Sigmoid colon (tissue), 7 donors: ENCODE data around the gene TSPAN18. TPM values are rescaled to one million over a fixed set of nuclear protein-coding genes. Genes with fewer than 3 reads are reported as not detected.
A peak's percentile ranks its signal among the peaks of the same experiment; 100 is the strongest.

ENCODE experiments used
- DNase-seq: peaks from one replicate; pipeline ENCODE4 v3.0.0-alpha.2; 2019
- H3K27ac ChIP-seq, 4 donors: fragments of 200-600 bp; sonication (generic); one replicate each; pipeline ENCODE4 v1.5.1; 2016 to 2019; ENCODE audit warnings: mild to moderate bottlenecking in 1 of 4
- H3K27me3 ChIP-seq, 3 donors: fragments of 200-600 bp; sonication (generic); one replicate each; pipeline ENCODE4 v1.5.1; 2019; ENCODE audit warnings: mild to moderate bottlenecking in 1 of 3
- H3K36me3 ChIP-seq, 4 donors: fragments of 200-600 bp; sonication (generic); one replicate each; pipeline ENCODE4 v1.5.1; 2016 to 2019
- H3K4me1 ChIP-seq, 4 donors: fragments of 200-600 bp; sonication (generic); one replicate each; pipeline ENCODE4 v1.5.1; 2017 to 2019
- H3K4me3 ChIP-seq, 4 donors: fragments of 200-600 bp; sonication (generic); one replicate each; pipeline ENCODE4 v1.5.1; 2017 to 2019; ENCODE audit warnings: mild to moderate bottlenecking in 2 of 4, moderate library complexity in 1 of 4
- H3K9me3 ChIP-seq, 4 donors: fragments of 200-600 bp in 3 of 4; sonication (generic) in 3 of 4; one replicate each; pipeline versions ENCODE4 v1.5.1 to v1.6.1; 2013 to 2019
- EP300 ChIP-seq, 4 donors: sonication (generic); formaldehyde crosslinking; IDR thresholded peaks; one replicate each; pipeline ENCODE4 v1.6.1; 2017; ENCODE audit warnings: antibody characterized with exemption in 4 of 4
- POLR2A ChIP-seq, 2 donors: fragments of 450-650 bp; IDR thresholded peaks; one replicate each; pipeline ENCODE4 v1.6.1; 2016; ENCODE audit warnings: antibody characterized with exemption in 2 of 2, mild to moderate bottlenecking in 2 of 2, moderate library complexity in 2 of 2
- POLR2AphosphoS5 ChIP-seq, 4 donors: sonication (generic); formaldehyde crosslinking; IDR thresholded peaks; one replicate each; pipeline ENCODE4 v1.6.1; 2017; ENCODE audit warnings: antibody characterized with exemption in 4 of 4
- WGBS, 2 donors: extraction: QIAGEN DNeasy Blood & Tissue Kit; methylation state at CpG; one replicate each; pipeline ENCODE4 v1.1.7; 2013; 5-methylcytosine and 5-hydroxymethylcytosine counted together
- intact Hi-C: fragments of 100-400 bp; cut with DNase I; formaldehyde crosslinking; loops from one replicate; pipeline ENCODE4 v1.15.1; 2023
- polyA plus RNA-seq, 3 donors: library from polyadenylated mRNA; stranded (reverse); fragments of 200-250 nt; gene quantifications; one replicate each; pipeline ENCODE4 v1.2.3, GENCODE V29; 2013
- total RNA-seq, 4 donors: library from RNA; depleted of rRNA; stranded (reverse); fragments of >200 nt; gene quantifications; one replicate each; pipeline ENCODE4 v1.1.0, GENCODE V29; 2016
- TF ChIP-seq, protein P1 (sequence below), 4 experiments: fragments of 450-650 bp in 3 of 4; fragments of 200-600 bp in 1 of 4; IDR thresholded peaks; one replicate each; pipeline ENCODE4 v1.5.1; 2016 to 2019; ENCODE audit warnings: antibody characterized with exemption in 4 of 4, mild to moderate bottlenecking in 3 of 4, moderate library complexity in 2 of 4
- donor health status: healthy with polysubstance abuse.
- donor health status: Bipolar disorder and iron deficiency.
- donor health status: healthy.

The TSPAN18 gene
- total and polyA plus RNA-seq, 7 donors = 0.23 to 75.3 (median 13.8) TPM

DNA sequence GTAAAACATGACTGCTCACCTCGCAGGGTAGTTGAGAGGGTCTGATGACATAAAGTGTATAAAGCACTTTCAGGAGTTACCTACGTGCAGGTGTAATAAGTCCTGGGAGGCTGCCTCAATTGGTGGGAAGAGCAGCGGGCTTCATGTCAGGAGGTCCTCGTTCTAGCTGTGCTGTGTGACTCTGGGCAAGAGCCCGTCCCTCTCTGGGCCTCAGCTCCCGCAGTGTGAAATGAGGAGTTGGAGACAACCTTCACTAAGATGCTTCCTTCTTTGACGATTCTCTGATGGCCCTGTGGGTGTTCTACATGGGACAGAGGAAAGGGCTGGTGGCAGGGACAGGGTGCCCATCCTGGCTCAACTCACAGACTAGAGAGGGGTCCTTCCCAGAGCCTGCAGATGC is 166.1 kb downstream of the TSPAN18 start:
- WGBS, 2 donors = 87 to 94% methylated on average over 7 of the region's 7 CpGs
- H3K4me3 ChIP-seq = no peak overlapping the region
- H3K4me1 ChIP-seq = peaks cover 0 to 38% (median 26%) of the 10 kb centered on the region in 4 donors
- H3K36me3 ChIP-seq = no peaks in the 10 kb centered on the region
- no peaks in the 10 kb centered on the region for H3K27me3 ChIP-seq
- no peak for DNase-seq
- no peaks in the 10 kb centered on the region for H3K9me3 ChIP-seq
- TF ChIP-seq, protein P1, sequence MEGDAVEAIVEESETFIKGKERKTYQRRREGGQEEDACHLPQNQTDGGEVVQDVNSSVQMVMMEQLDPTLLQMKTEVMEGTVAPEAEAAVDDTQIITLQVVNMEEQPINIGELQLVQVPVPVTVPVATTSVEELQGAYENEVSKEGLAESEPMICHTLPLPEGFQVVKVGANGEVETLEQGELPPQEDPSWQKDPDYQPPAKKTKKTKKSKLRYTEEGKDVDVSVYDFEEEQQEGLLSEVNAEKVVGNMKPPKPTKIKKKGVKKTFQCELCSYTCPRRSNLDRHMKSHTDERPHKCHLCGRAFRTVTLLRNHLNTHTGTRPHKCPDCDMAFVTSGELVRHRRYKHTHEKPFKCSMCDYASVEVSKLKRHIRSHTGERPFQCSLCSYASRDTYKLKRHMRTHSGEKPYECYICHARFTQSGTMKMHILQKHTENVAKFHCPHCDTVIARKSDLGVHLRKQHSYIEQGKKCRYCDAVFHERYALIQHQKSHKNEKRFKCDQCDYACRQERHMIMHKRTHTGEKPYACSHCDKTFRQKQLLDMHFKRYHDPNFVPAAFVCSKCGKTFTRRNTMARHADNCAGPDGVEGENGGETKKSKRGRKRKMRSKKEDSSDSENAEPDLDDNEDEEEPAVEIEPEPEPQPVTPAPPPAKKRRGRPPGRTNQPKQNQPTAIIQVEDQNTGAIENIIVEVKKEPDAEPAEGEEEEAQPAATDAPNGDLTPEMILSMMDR (IDR thresholded peaks at IDR 0.05) = no peak
- TF ChIP-seq POLR2A (IDR thresholded peaks at IDR 0.05) = no peak
- intact Hi-C loops = loop anchor here (2.0 kb wide), 1 partner anchor 118 kb away; no protein-coding TSS in a partner anchor
- peak overlapping the region; percentile 80 to 89 (median 84) for H3K27ac ChIP-seq

DNA sequence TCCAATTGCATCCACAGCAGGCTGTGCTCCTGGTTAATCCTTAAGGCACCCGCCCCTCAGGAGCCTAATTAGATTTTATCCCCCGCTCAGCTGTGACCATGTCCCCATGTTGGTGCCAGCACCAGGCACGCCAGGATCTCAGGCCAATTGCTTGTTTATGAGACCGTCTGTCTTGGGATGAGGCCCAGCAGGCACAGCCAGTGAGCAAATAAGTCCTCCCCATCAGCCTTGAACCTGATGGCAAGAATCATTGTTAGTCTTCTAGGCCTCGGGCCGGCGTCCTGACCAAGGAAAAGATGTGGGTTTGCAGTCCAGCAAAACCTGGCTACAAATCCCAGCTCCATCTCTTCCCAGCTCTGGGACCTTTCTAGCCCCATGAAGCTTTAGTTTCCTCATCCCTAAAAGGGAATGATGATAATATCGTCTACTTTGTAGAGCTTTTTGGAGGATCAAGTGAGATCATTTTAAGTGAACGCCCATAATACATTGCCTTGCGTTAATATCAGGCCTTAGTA is 166.6 kb downstream of the TSPAN18 start:
- TF ChIP-seq POLR2AphosphoS5 (IDR thresholded peaks at IDR 0.05) = peak in 3 of 4 donors; percentile 45 to 61 (median 58)
- TF ChIP-seq, protein P1 (IDR thresholded peaks at IDR 0.05) = no peak
- WGBS, 2 donors = 70 to 78% methylated on average over 10 of the region's 10 CpGs
- Histone ChIP-seq H3K9me3 (no peaks in the 10 kb centered on the region), H3K36me3 (peaks cover 0 to under 1% (median 0%) of the 10 kb centered on the region in 4 donors), H3K4me3 (peak overlapping the region in 1 of 4 donors; percentile 9), H3K4me1 (peaks cover 0 to 36% (median 24%) of the 10 kb centered on the region in 4 donors), H3K27ac (peak overlapping the region; percentile 80 to 89 (median 84)), H3K27me3 (no peaks in the 10 kb centered on the region)
- intact Hi-C loops = loop anchor here (2.0 kb wide), 1 partner anchor 119 kb away; no protein-coding TSS in a partner anchor
- peak; percentile 85 for DNase-seq

DNA sequence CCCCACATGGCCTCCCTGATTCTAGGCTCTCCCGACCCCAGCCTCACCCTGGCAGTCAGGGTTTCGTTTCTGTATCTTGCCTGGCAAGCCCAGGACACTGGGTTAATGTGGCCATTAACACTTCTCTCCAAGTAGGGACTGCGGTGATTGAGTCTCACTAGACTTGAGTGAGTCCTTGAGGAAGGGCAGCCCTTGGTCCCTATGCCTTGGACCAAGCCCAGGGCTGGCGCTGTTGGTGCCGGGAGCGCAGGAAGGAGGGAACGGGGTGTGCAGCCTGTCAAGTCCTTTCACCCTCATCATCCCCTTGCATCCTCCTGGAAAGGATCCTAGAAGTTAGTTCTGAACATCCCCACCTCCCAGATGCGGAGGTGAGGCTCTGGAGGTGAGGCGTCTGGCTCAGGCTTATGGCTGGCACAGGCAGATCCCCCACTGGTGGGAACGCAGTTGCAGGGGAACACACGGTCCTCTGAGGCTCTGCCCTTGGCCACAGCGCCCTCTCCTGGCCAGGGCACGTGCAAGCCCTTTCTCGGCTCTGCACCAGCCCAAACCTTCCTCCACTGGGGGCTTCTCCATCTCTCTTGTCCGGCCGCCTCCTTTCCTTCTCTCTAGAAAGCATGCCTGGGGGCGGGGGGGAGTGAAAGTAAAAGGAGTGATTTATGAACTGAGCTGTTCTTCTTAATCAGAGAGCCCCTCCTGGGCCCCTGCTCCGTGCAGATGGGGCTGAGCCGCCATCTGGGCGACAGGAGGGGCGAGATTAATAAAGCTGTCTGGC is 167.3 kb downstream of the TSPAN18 start:
- WGBS, 2 donors = 46 to 47% methylated on average over 21 of the region's 21 CpGs
- TF ChIP-seq POLR2AphosphoS5 (IDR thresholded peaks at IDR 0.05) (peak in 2 of 4 donors; percentile 58 to 65), EP300 (IDR thresholded peaks at IDR 0.05) (no peak), POLR2A (IDR thresholded peaks at IDR 0.05) (no peak)
- TF ChIP-seq, protein P1 (IDR thresholded peaks at IDR 0.05) = peak; percentile 86 to 97 (median 92)
- intact Hi-C loops = loop anchor here (1.0 to 2.0 kb wide), 2 partner anchors 119 to 166 kb away; no protein-coding TSS in a partner anchor
- H3K27ac ChIP-seq = peak overlapping the region; percentile 80 to 89 (median 84)
- H3K36me3 ChIP-seq = peaks cover 0 to 7% (median 0%) of the 10 kb centered on the region in 4 donors
- H3K4me3 ChIP-seq = peak overlapping the region in 1 of 4 donors; percentile 9
- H3K27me3 ChIP-seq = no peaks in the 10 kb centered on the region
- H3K4me1 ChIP-seq = peaks cover 0 to 36% (median 24%) of the 10 kb centered on the region in 4 donors
- H3K9me3 ChIP-seq = no peaks in the 10 kb centered on the region
- DNase-seq = peak; percentile 91

DNA sequence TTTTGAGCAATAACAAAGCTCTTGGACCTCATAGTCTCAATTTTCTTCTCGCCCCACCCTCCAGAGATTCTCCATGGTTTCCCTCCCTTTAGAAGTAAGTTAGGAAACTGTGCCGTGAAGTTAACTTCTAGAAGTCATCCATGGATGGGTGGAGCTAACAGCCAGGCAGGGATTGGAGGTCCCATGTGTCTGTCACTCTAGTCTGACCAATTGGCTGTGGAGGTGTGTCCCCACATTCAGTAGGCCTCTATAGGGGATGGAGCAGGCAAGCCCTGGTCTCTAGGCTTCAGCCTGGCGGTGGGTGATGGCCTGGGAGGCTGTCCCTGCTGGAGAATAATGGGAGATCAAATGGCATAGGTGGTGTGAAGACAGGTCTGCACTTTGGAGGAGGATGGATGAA is 173.2 kb downstream of the TSPAN18 start:
- peaks cover 0 to 7% (median 0%) of the 10 kb centered on the region in 4 donors for H3K36me3 ChIP-seq
- TF ChIP-seq, protein P1 (IDR thresholded peaks at IDR 0.05) = no peak
- no peak for TF ChIP-seq POLR2AphosphoS5 (IDR thresholded peaks at IDR 0.05)
- peaks cover 0 to 19% (median 5%) of the 10 kb centered on the region in 4 donors for H3K4me1 ChIP-seq
- intact Hi-C loops = loop anchor here (5.0 kb wide), 2 partner anchors 273 to 338 kb away; no protein-coding TSS in a partner anchor
- no peaks in the 10 kb centered on the region for H3K9me3 ChIP-seq
- no peak for DNase-seq
- no peak overlapping the region for H3K4me3 ChIP-seq
- no peaks in the 10 kb centered on the region for H3K27me3 ChIP-seq
- 87 to 88% methylated on average over 3 of the region's 3 CpGs for WGBS, 2 donors
- H3K27ac ChIP-seq = no peak overlapping the region
